NB4 (cell line): Measurements from ENCODE around the gene IL1RL2.

ENCODE experiments used
- MYC ChIP-seq: IDR thresholded peaks from 2 replicates; pipeline ENCODE4 v1.6.1; 2011; ENCODE audit warnings: low read depth, low read length
- TF ChIP-seq, protein P1 (sequence below): IDR thresholded peaks from one replicate; pipeline ENCODE4 v1.5.1; 2012; ENCODE audit warnings: low read depth, low read length

GRCh38 chr2:102256874-102257462 is 70.1 kb downstream of the IL1RL2 start:
- no peak for TF ChIP-seq MYC
- TF ChIP-seq, protein P1, sequence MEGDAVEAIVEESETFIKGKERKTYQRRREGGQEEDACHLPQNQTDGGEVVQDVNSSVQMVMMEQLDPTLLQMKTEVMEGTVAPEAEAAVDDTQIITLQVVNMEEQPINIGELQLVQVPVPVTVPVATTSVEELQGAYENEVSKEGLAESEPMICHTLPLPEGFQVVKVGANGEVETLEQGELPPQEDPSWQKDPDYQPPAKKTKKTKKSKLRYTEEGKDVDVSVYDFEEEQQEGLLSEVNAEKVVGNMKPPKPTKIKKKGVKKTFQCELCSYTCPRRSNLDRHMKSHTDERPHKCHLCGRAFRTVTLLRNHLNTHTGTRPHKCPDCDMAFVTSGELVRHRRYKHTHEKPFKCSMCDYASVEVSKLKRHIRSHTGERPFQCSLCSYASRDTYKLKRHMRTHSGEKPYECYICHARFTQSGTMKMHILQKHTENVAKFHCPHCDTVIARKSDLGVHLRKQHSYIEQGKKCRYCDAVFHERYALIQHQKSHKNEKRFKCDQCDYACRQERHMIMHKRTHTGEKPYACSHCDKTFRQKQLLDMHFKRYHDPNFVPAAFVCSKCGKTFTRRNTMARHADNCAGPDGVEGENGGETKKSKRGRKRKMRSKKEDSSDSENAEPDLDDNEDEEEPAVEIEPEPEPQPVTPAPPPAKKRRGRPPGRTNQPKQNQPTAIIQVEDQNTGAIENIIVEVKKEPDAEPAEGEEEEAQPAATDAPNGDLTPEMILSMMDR, result no peak
